Measurements from ENCODE around the gene ZDHHC11.

DNA sequence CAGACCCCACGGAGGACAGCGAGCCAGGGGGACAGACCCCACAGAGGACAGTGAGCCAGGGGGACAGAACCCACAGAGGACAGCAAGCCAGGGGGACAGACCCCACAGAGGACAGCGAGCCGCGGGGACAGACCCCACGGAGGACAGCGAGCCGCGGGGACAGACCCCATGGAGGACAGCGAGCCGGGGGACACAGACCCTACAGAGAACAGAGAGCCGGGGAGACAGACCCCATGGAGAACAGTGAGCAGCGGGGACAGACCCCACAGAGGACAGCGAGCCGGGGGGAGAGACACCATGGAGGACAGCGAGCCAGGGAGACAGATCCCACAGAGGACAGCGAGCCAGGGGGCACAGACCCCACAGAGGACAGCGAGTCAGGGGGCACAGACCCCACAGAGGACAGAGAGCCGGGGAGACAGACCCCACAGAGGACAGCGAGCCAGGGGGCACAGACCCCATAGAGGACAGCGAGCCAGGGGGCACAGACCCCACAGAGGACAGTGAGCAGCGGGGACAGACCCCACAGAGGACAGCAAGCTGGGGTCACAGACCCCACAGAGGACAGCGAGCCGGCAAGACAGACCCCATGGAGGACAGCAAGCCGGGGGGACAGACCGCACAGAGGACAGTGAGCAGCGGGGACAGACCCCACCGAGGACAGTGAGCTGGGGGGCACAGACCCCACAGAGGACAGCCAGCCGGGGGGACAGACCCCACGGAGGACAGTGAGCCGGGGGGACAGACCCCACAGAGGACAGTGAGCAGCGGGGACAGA is 4.4 kb upstream of the ZDHHC11 start:
- TF ChIP-seq, protein P1, sequence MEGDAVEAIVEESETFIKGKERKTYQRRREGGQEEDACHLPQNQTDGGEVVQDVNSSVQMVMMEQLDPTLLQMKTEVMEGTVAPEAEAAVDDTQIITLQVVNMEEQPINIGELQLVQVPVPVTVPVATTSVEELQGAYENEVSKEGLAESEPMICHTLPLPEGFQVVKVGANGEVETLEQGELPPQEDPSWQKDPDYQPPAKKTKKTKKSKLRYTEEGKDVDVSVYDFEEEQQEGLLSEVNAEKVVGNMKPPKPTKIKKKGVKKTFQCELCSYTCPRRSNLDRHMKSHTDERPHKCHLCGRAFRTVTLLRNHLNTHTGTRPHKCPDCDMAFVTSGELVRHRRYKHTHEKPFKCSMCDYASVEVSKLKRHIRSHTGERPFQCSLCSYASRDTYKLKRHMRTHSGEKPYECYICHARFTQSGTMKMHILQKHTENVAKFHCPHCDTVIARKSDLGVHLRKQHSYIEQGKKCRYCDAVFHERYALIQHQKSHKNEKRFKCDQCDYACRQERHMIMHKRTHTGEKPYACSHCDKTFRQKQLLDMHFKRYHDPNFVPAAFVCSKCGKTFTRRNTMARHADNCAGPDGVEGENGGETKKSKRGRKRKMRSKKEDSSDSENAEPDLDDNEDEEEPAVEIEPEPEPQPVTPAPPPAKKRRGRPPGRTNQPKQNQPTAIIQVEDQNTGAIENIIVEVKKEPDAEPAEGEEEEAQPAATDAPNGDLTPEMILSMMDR (IDR thresholded peaks at IDR 0.05; ENCODE audit: insufficient read depth, low read length): no peak
- TF ChIP-seq GABPA (IDR thresholded peaks at IDR 0.05; ENCODE audit: low read depth) (no peak), POLR2AphosphoS5 (IDR thresholded peaks at IDR 0.05; ENCODE audit: low read depth) (no peak), SPI1 (IDR thresholded peaks at IDR 0.05; ENCODE audit: borderline replicate concordance, low read depth) (no peak)
- TF ChIP-seq, protein P2, sequence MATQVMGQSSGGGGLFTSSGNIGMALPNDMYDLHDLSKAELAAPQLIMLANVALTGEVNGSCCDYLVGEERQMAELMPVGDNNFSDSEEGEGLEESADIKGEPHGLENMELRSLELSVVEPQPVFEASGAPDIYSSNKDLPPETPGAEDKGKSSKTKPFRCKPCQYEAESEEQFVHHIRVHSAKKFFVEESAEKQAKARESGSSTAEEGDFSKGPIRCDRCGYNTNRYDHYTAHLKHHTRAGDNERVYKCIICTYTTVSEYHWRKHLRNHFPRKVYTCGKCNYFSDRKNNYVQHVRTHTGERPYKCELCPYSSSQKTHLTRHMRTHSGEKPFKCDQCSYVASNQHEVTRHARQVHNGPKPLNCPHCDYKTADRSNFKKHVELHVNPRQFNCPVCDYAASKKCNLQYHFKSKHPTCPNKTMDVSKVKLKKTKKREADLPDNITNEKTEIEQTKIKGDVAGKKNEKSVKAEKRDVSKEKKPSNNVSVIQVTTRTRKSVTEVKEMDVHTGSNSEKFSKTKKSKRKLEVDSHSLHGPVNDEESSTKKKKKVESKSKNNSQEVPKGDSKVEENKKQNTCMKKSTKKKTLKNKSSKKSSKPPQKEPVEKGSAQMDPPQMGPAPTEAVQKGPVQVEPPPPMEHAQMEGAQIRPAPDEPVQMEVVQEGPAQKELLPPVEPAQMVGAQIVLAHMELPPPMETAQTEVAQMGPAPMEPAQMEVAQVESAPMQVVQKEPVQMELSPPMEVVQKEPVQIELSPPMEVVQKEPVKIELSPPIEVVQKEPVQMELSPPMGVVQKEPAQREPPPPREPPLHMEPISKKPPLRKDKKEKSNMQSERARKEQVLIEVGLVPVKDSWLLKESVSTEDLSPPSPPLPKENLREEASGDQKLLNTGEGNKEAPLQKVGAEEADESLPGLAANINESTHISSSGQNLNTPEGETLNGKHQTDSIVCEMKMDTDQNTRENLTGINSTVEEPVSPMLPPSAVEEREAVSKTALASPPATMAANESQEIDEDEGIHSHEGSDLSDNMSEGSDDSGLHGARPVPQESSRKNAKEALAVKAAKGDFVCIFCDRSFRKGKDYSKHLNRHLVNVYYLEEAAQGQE (IDR thresholded peaks at IDR 0.05; ENCODE audit: insufficient replicate concordance, low read depth): no peak
